ENCODE measurements around the gene INSYN2B.

Gene INSYN2B

DNA sequence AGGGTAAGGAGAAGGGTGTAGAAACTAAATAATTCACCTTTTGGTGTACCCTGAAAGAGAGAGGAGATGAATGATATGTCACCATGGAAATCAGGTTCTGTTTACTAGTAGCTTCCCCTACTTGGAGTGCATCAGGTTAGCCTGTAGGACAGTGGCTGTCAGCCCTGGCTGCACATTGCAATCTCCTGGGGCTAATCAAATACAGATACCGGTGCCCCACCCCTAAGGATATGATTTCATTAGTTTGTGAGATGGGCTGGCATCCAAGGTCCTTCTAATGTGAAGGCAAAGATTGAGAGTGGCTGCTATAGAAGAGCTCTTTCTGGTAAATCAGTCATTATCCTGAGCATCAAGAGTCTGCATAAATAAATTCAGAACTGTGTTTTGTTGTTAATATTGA lies 47.2 kb downstream of the INSYN2B start:
- no peak for DNase-seq (ENCODE audit: low read depth)

DNA sequence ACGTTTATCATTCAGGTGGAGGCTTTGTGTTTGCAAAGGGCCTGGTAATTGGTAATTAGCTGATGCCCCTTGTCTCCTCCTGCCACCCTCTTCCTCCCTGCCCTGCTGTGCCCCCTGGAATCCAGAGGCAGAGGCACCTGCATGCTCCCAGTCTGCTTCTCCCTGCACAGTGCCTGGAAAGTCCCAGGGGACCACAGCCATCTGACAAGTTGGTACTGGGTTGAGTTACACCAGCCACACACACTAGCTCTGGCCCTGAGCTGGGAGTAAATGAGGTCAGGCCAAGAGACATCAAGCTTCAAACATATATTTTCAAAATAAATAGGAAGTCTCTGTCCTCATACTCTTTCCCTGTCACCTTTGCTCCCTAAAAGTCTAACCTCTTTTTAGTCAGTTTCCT lies 56.3 kb downstream of the INSYN2B start:
- DNase-seq (ENCODE audit: low read depth), result no peak

DNA sequence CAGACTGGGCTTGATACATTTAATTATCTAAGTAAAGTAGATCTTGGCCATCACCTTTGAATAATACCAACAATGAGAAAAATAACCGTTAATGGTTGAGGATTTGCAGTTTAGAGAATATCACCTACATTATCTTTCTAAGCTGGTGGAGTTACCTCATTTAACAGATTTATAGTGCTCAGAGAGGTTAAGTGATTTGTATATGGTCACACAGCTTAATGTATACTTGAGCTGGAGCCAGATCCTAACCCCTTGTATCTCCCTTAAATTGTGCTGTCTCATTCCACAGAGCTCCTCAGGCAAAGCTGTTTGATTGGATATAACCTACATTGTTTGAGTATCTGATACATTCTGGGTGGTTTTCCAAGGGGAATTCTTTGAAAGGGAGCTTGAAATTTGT lies 57.8 kb downstream of the INSYN2B start:
- no peak for DNase-seq (ENCODE audit: low read depth)

DNA sequence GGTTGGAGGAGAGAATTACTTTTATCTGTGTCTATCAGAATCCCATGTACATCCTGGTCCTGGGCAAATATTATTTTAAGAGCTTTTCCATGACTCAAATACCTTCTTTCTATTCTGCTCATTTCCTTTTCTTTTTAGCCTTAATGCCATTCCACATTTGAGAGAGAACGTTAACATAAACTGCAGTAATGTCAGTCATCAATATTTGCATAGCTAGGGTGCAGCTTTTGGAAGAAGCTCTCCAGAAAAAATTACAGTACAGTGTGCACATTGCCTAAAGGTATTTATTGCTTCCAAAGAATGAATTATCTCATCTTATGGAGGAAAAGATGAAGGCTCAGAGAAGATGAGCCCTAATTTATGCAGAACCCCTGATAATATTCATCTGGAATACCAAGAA lies 58.3 kb downstream of the INSYN2B start:
- DNase-seq (ENCODE audit: low read depth), result no peak

DNA sequence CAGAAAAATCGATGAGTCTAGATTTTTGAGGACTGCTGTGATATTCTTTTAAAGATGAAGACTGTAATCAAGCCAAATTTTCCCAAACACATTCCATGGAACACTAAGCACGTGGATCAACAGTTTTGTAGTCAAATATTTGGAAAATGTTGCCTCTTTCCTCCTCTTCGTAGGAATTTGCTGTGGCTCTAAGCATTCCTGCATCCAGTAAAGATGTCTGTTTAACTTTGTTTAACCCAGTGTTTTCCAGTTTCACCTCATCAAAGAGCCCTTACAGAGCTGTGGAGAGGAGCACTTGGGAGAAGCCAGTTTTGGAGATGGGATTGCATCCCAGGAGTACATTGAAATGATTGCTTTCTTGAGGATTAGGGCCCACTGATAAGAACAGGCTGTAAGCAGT lies 58.9 kb downstream of the INSYN2B start:
- no peak for DNase-seq (ENCODE audit: low read depth)

DNA sequence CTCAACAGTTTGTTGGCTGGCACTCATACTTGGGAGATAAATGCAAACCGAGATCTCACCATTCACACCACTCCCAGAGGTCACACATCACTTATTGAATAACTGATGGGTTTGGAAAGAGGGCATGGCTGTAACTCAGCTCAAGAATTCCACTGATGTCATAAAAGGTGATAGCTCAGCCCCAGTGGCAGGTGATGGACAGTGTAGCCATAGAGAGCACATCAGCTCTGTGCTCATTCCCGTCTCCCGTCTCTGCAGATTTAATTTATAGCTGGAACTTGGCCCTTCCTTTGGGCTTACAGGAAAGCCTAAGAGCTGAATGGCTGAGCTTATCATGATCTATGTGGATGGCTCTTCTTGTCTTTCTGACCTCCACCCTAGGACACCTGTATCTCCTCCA lies 59.8 kb downstream of the INSYN2B start:
- no peak for DNase-seq (ENCODE audit: low read depth)

DNA sequence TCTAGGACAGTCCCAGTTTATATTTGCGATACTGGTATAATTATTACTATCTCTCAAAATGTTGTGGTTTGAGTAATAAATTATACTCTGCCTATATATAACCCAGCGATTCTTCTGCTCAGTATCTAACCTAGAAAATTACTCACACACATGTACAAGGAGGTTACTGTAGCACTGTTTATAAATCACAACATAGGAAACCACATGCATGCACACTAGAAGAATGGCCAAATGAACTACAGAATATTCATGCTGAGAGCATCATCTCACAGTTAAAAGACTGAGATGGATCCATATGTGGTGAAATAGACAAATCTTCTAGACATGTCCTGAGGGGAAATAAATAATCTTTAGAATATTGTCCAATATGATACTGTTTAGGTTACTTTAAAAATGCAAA lies 62.1 kb downstream of the INSYN2B start:
- DNase-seq (ENCODE audit: low read depth), result no peak

DNA sequence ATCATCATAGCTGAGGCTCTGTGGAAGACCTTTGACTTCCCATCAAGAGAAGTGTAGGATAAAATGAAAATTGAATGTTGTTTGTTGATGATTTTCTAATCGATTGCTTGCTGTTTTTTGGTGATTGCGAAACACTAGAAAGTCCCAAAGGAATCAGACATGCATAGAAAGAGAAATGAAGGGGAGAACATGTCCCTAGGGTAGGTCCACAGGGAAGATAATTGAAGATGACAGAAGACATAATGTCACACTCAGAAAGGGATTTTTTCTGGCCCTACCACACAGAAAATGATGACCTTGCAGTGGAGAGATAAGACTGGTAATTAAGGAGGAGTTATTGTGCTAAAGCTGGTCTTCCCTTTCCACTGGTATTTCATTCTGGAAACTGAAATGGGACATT lies 62.8 kb downstream of the INSYN2B start:
- no peak for DNase-seq (ENCODE audit: low read depth)

DNA sequence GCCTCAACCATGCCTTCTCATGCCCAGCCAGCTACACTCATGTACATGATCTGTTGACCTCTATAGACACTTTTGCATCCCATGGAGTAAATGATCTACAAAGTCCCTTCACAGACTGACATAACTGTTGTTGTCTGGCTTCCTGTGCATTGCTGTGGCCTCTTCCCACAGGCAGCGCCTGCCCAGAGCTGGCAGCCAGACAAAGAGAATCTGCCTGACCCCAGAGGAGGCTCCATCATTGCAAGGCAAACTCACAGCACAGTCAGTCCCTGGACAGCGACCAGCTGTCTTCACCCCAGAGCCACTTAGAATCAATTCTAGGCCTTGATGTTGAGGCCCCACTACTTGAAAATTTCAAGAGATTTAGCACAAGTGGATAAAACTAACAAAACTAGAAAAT lies 65.5 kb downstream of the INSYN2B start:
- DNase-seq (ENCODE audit: low read depth), result no peak

DNA sequence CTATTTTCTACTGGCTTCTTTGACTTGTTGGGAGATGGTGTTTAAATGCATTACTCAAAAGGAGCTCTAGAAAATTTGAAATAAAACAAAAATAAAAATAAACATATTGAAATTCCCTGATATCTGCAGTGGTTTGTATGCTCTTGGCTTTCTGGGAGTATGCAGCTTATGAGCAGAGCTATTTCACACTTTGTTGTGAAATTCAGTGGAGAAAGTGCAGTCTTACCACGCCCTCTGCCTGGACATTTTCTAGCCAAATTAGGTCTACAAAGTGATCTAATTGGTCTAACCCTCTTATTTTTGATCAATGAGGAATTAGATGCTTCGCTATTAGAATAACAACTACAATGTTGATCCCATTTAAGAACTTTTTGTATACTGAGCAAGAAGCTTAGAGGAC lies 66.8 kb downstream of the INSYN2B start:
- DNase-seq (ENCODE audit: low read depth), result no peak

DNA sequence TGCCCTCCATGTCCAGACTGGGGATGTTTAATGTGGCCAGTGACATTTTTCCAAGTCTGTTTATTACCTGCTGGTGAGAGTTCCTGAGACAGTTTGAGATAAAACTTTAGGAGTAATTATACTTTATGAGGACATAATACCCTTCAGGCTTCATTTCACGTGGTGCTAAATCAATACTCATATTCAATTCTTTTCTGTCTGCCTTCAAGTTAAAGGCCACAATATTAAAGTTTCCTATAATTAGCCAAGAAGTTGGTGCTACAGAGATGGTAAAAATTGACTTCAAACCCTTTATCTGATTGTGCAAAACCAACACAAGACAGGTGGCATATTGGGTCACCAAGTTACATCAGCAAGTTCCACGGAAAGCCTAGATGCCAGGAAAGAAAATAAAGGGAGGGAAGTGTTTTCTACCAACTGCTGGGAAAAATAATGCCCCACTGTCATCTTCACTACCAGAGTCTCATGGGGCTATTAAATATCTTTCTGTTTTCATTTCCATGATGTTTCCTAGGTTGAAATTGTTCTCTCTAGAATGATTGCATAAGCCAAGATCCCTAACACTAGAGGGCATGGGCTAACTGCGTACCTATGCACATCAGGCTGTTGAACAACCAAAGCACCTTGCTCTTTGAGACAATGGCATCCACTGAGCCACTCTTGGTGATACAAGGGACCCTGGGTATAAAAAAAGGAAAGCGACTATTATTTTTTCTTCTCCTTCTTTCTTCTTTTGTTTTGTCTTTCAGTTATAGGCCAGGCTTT lies 68.7 kb downstream of the INSYN2B start:
- no peak for DNase-seq (ENCODE audit: low read depth)

DNA sequence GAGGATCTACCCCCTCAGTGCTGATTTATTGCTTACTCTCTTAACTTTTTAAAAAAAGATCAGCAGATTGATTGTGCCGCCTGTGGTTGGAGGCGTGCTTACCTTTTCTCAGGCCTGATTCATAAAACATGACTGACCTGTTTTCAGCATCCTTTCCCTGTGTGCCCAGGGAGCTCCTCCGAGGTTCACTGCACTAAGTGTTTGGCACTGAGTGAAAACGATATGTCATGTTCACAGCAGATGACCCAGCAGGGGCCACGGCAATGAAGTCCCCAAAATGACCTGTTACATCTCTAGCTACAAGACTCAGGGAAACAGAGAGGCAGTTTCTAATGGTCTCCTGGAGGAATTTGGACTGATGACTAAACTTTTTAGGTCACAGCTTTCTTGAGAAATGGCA lies 69.9 kb downstream of the INSYN2B start:
- DNase-seq (ENCODE audit: low read depth), result no peak

DNA sequence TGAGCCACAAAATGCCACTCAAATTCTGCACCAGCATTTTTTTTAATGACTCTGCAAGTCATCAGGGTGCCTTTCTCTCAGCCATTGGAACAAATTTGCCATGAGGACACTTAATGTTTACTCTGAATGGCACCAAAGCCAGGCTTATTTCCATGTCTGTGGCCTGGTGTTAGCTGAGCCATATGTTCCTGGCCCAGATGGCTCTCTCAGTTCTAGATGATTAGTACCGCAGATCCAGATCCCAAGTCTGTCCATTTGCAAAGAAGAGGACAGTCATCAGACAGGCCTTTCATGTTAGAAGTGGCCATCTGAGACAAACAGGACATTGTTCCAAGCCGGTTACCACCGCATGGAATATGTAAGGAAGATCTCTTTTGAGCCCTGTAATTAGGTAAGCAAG lies 70.3 kb downstream of the INSYN2B start:
- no peak for DNase-seq (ENCODE audit: low read depth)

DNA sequence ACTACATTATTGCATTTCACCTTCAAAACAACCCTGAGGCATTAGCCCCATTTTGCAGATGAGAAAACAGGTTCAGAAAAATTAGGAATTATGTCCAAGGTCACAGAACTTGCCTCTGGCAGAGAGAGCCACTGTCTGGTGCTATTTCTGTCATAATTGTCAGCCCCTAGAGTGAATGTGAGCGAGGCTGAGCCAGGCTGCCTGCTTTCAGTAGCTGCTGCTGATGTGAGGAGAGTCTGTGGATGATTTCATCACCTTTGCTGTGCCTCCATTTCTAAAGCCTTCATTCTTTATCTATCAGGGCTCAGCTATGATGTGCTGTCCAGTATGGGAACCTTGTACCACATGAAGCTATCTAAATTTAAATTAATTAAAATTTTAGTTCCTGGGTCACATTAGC lies 71.4 kb downstream of the INSYN2B start:
- DNase-seq (ENCODE audit: low read depth), result no peak

DNA sequence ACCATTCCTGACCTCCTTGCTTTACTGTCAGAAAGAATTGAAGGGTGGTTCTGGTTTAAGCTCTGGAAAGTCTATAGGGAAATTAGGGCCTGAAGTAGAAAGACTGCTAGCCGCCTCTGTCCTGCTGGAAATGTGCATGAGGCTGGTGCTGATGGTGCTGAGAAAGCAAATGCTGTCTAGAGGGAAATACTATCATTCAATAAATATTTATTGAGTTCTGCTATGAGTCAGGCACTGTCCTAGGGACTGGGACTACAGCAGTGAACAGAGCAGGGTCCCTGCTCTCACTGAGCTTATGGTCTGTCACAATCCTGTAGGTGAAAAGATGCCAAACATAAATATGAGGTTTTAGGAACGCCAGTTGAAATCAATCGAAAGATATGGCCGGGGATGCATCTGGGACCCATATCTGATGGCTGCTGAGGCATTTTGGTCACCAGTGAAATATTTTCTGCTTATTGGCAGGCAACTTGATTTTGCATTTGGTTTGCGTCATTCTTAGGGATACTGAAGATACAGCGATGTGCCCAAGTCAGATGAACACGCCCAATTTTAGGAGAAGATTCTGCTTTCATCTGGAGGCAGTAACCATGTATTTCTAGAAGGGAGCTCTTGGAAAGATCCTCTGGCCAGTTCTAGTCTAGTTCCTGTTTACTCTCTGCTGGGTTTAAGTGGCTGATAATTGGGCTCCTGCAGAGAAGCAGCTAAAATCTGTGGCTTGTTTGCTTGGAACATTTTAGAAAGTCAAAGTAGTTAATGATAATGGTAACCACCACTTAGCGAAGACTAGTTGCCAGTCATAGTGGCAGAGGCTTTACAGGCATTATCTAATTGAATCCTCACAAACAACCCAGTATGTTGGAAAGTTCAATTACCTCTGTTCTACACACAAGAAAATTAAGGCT lies 73.3 kb downstream of the INSYN2B start:
- no peak for DNase-seq (ENCODE audit: low read depth)

DNA sequence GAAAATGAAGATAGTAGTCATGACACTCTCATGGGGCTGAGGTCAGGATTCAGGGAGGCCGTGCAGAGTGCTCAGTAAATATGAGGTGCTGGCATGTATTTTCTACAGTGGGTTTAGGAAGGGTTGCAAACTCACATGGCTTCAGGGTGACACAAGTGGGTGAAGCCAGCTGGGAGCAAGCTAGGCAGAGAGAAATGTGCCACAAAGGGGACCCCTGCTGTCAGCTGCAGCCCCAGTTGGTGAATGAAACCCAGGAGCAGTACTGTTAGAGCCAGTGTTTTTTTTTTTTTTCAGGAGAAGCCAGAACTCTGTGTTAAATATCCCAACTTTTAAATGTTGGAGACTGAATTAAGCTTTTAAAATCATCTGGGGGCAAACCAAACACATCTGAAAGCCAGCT lies 75.3 kb downstream of the INSYN2B start:
- no peak for DNase-seq (ENCODE audit: low read depth)

DNA sequence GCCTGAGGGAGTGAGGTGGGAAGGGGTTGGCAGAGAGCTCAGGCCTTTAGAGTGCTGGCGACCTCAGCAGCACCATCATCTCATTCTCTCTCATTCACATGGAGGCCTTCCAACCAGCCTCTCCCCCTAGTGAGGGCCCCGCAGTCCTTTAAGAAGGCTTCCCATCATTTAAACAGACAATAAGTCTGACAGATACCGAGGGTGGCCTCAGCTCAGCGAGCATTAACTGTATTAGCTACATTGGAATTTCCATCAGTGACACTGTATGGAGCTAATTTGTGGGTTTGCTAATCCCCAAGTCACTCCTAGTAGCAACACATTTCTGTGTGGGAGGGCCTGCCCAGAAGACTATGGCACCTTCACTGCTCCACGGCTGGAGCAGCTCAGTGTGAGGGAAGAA lies 75.8 kb downstream of the INSYN2B start:
- DNase-seq (ENCODE audit: low read depth), result no peak

DNA sequence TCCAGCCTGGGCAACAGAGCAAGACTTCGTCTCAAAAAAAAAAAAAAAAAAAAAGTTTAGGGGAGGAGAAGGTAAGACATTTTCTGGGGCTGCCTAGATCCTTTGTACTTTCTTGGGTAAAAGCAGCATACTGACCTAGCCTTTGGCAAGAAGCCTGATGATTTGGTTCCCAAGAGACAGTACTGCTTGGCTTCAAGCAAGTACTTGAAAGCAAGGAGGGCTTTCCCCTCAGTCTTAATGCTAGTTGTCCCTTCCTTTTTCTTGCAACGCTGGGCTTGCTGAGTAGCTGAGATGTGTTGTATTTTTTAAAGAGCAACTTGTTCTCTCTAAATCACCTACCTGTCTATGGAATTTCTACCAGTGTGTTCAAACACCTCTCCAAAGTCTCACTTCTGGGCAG lies 76.2 kb downstream of the INSYN2B start:
- DNase-seq (ENCODE audit: low read depth), result no peak

DNA sequence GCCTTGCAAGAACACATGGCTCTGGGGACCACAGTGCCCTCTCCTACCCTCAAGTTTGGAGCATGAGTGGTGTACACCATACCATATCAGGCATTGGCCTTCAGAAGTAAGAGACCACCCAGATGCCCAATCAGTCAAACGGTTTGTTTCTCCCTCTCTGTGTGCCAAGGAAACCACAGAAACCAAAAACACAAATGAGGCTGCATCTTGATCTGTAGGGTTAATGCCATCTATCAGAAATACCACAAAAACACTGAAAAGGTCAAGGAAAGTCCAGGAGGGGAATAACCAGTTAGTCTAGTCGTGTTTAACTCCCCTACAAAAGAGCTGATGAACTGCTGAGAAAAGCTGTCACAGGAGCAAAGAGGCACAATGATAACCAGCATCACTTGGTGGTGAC lies 78.4 kb downstream of the INSYN2B start:
- no peak for DNase-seq (ENCODE audit: low read depth)

DNA sequence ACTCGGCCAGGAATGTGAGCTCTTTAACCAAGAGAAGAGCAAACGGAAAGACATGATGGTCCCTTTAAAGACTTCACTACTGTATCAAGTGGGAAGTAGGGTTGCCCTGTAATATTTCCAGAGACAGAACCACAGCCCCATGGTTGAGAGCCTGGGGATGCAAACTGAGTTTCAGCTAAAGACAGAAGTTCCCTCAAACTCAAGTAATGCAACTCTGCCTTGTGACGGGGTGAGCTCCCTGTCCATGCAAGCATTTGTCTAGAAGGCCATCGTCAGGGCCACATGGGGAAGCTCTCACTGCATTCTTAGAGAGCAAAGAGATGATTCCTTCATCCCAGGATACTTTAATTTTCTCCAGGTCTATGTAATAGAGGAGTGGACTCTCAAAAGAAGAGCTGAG lies 82.8 kb downstream of the INSYN2B start:
- DNase-seq (ENCODE audit: low read depth), result no peak

DNA sequence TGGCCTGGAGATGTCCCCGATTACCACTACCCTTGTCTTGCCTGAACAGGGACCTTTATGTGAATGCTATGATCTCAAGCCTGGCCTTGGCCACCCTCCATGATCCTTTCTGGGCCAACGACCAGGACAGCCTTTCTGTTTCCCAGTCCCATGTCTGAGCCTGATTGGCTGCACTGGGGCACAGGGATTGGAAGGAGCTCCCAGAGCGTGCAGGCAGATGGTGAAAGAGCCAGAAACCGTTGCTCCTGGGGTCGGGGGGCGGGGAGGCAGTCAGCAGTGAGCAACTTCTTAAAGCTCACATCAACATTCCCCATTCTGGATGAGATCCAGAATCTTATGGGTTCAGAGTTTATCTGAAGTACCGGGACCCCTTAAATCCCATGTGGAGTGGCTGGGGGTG lies 84.4 kb downstream of the INSYN2B start:
- DNase-seq (ENCODE audit: low read depth), result no peak

DNA sequence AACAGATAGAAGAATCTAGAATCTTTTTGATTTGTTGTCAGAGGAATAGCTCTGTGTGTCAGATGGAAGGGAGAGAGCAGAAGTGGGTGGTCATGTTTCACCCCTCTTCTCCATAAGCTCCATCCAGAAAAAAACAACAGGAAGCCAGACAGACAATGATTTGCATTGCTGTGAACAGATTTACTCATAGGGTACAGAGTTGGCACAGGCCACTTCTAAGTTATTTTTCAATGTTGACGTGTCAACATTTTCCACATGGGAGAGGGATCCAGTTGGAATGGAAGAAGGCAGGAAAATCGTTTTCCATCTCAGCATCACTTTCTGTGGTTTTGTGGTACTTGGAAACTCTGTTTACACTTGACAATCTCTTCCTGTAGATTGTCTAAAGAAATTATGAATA lies 86.7 kb downstream of the INSYN2B start:
- DNase-seq (ENCODE audit: low read depth), result no peak

DNA sequence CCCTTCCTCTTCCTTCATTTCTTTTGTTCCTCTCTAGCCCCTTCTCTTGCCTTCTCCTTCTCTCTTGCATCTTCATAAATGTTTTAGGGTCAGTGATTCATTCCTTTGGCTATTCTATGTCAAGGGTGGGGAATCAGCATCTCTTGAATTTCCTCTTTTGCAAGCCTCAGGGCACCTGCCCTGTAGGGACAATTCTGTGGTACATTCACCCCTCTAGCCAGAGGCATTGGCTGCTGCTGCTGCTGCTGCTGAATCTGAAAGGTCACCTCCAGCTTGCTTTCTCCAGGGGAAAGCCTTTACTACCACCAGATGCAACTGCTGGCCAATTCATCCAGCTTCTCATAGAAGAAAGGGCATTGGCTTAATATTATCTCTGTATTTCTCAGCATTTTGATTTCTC lies 87.3 kb downstream of the INSYN2B start:
- DNase-seq (ENCODE audit: low read depth), result no peak

DNA sequence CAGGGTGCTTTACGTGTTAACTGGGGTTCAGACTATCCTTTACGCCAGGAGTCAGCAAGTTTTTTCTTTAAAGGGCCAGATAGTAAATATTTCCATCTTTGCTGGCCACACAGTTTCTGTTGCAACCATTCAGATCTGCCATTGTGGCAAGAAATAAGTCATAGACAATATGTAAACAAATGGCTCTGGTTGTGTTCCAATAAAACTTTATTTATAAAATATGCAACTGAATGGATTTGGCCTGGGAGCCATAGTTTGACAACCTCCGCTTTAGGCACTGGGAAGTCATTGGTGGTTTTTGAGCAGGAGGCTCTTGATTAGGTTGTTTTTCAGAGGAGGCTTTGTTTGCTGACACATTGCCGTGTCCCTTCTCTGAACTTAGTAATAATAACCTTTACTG lies 90.7 kb downstream of the INSYN2B start:
- DNase-seq (ENCODE audit: low read depth), result no peak

All from GM04503 (cell line).